WTC11 (cell line): ENCODE results near the gene TBL1XR1. TPM values are rescaled to one million over a fixed set of nuclear protein-coding genes. Genes with fewer than 3 reads are reported as not detected.

Experiments used
- ATAC-seq: fragments of 200-7000 bp; cut with Tn5 transposase; 2 replicates; pipeline ENCODE4 v1.10.0; 2021; ENCODE audit warnings: mild to moderate bottlenecking, moderate library complexity
- CTCF ChIA-PET: fragments of 300-600 bp; sonication (Branson Sonifier 250); formaldehyde crosslinking; loops from one replicate; lab custom pipeline; 2021; ENCODE audit warnings: antibody characterized with exemption; lab: Charles Lee
- POLR2A ChIA-PET: fragments of 350-600 bp; sonication (Branson Sonifier 250); formaldehyde crosslinking; loops from one replicate; lab custom pipeline; 2021; ENCODE audit warnings: antibody characterized with exemption; lab: Charles Lee
- DNase-seq: peaks from one replicate; pipeline ENCODE4 v3.0.0; 2021; ENCODE audit warnings: low spot score
- H3K27ac Mint-ChIP-seq: 2 replicates; pipeline ENCODE4 v1.8.0; 2021; ENCODE audit warnings: mixed read lengths
- H3K27me3 Mint-ChIP-seq: 2 replicates; pipeline ENCODE4 v1.8.0; 2021; ENCODE audit warnings: low read depth, mild to moderate bottlenecking, moderate library complexity, mixed read lengths
- H3K36me3 Mint-ChIP-seq: 2 replicates; pipeline ENCODE4 v1.8.0; 2021; ENCODE audit warnings: mixed read lengths
- H3K4me1 Mint-ChIP-seq: 2 replicates; pipeline ENCODE4 v1.8.0; 2022; ENCODE audit warnings: mixed read lengths
- H3K4me3 Mint-ChIP-seq: 2 replicates; pipeline ENCODE4 v1.8.0; 2021; ENCODE audit warnings: mild to moderate bottlenecking, moderate library complexity, mixed read lengths
- H3K9me3 Mint-ChIP-seq: 2 replicates; pipeline ENCODE4 v1.8.0; 2021; ENCODE audit warnings: mixed read lengths
- EMX1 ChIP-seq: fragments of 250-450 bp; sonication (Bioruptor Pico); IDR thresholded peaks from 2 replicates; pipeline ENCODE4 v1.8.0; 2021; ENCODE audit warnings: mild to moderate bottlenecking
- NFATC4 ChIP-seq: fragments of 250-450 bp; sonication (Bioruptor Pico); IDR thresholded peaks from 2 replicates; pipeline ENCODE4 v1.9.0; 2021; ENCODE audit warnings: mild to moderate bottlenecking
- NR2C2 ChIP-seq: sonication (generic); formaldehyde crosslinking; IDR thresholded peaks from 2 replicates; pipeline ENCODE4 v1.8.0; 2022; ENCODE audit warnings: mild to moderate bottlenecking, missing genetic modification reagents
- NR3C1 ChIP-seq: sonication (generic); formaldehyde crosslinking; conservative IDR thresholded peaks from 2 replicates; pipeline ENCODE4 v1.8.1; 2023; ENCODE audit warnings: low read depth, mild to moderate bottlenecking, missing genetic modification reagents
- OVOL2 ChIP-seq: fragments of 250-450 bp; sonication (Bioruptor Pico); IDR thresholded peaks from 2 replicates; pipeline ENCODE4 v1.9.0; 2021; ENCODE audit warnings: mild to moderate bottlenecking, borderline replicate concordance
- RELA ChIP-seq: sonication (generic); formaldehyde crosslinking; IDR thresholded peaks from 2 replicates; pipeline ENCODE4 v1.8.1; 2022; ENCODE audit warnings: missing genetic modification reagents, mild to moderate bottlenecking, borderline replicate concordance
- SMAD3 ChIP-seq: sonication (generic); formaldehyde crosslinking; IDR thresholded peaks from 2 replicates; pipeline ENCODE4 v1.8.0; 2022; ENCODE audit warnings: missing genetic modification reagents, mild to moderate bottlenecking, borderline replicate concordance
- SMAD4 ChIP-seq: sonication (generic); formaldehyde crosslinking; IDR thresholded peaks from 2 replicates; pipeline ENCODE4 v1.8.0; 2022; ENCODE audit warnings: mild to moderate bottlenecking, missing genetic modification reagents
- TEAD1 ChIP-seq: sonication (generic); formaldehyde crosslinking; IDR thresholded peaks from 2 replicates; pipeline ENCODE4 v1.8.0; 2022; ENCODE audit warnings: mild to moderate bottlenecking, missing genetic modification reagents
- TEAD4 ChIP-seq: sonication (generic); formaldehyde crosslinking; IDR thresholded peaks from 2 replicates; pipeline ENCODE4 v1.8.0; 2022; ENCODE audit warnings: mild to moderate bottlenecking, missing genetic modification reagents
- ZNF138 ChIP-seq: sonication (generic); formaldehyde crosslinking; conservative IDR thresholded peaks from 2 replicates; pipeline ENCODE4 v1.8.1; 2022; ENCODE audit warnings: mild to moderate bottlenecking, moderate library complexity, missing genetic modification reagents
- ZNF232 ChIP-seq: sonication (generic); formaldehyde crosslinking; IDR thresholded peaks from 2 replicates; pipeline ENCODE4 v1.8.0; 2022; ENCODE audit warnings: mild to moderate bottlenecking, missing genetic modification reagents
- ZNF416 ChIP-seq: fragments of 250-450 bp; sonication (Bioruptor Pico); IDR thresholded peaks from 2 replicates; pipeline ENCODE4 v1.9.0; 2021; ENCODE audit warnings: mild to moderate bottlenecking, inconsistent platforms
- ZNF423 ChIP-seq: fragments of 250-450 bp; sonication (Bioruptor Pico); IDR thresholded peaks from 2 replicates; pipeline ENCODE4 v2.1.2; 2022; ENCODE audit warnings: mild to moderate bottlenecking, moderate library complexity
- total RNA-seq: library from RNA; stranded (reverse); gene quantifications from 3 replicates; pipeline ENCODE4 v1.2.3, GENCODE V29; 2021
- TF ChIP-seq, protein P1 (sequence below): sonication (generic); formaldehyde crosslinking; IDR thresholded peaks from 2 replicates; pipeline ENCODE4 v1.8.1; 2022; ENCODE audit warnings: low read depth, mild to moderate bottlenecking, moderate library complexity, missing genetic modification reagents, borderline replicate concordance
- TF ChIP-seq, protein P2 (sequence below): fragments of 250-450 bp; sonication (Bioruptor Pico); IDR thresholded peaks from 2 replicates; pipeline ENCODE4 v2.1.2; 2022; ENCODE audit warnings: mild to moderate bottlenecking, moderate library complexity
- TF ChIP-seq, protein P3 (sequence below): sonication (generic); formaldehyde crosslinking; IDR thresholded peaks from 2 replicates; pipeline ENCODE4 v1.8.0; 2022; ENCODE audit warnings: mild to moderate bottlenecking, missing genetic modification reagents
- TF ChIP-seq, protein P4 (sequence below): sonication (generic); formaldehyde crosslinking; IDR thresholded peaks from 2 replicates; pipeline ENCODE4 v1.8.0; 2022; ENCODE audit warnings: mild to moderate bottlenecking, missing genetic modification reagents
- TF ChIP-seq, protein P5 (sequence below): sonication (generic); formaldehyde crosslinking; conservative IDR thresholded peaks from 2 replicates; pipeline ENCODE4 v1.8.1; 2023; ENCODE audit warnings: mild to moderate bottlenecking, low read depth, missing genetic modification reagents, moderate library complexity
- TF ChIP-seq, protein P6 (sequence below): sonication (generic); formaldehyde crosslinking; IDR thresholded peaks from 2 replicates; pipeline ENCODE4 v1.8.0; 2023; ENCODE audit warnings: missing genetic modification reagents, mild to moderate bottlenecking, borderline replicate concordance
- TF ChIP-seq, protein P7 (sequence below): sonication (generic); formaldehyde crosslinking; IDR thresholded peaks from 2 replicates; pipeline ENCODE4 v1.8.1; 2023; ENCODE audit warnings: mild to moderate bottlenecking, missing genetic modification reagents, moderate library complexity
- TF ChIP-seq, protein P8 (sequence below): sonication (generic); formaldehyde crosslinking; IDR thresholded peaks from 2 replicates; pipeline ENCODE4 v1.8.1; 2023; ENCODE audit warnings: mild to moderate bottlenecking, moderate library complexity, missing genetic modification reagents

Gene TBL1XR1
- total RNA-seq, 1 experiment from 2014 or later = 148 TPM

DNA sequence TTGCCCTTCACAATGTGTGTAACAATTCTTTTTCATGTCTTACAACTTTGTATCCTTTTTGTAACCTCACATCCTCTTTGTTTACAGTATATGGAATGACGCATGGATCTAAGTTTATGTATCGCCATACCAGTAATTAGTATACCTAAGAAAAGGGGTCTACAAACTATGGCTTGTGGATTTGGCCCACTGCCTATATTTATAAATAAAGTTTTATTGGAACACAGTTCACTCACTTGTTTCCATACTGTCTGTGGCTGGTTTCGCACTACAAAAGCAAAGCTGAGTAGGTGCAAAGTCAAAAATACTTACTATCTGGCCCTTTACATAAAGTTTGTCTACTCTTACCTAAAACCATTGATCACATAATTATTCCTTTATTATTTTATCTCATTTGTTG, 226.5 kb downstream of the TBL1XR1 start (continued):
- TF ChIP-seq ZNF416 (CRISPR knock-in tag) (no peak), TEAD4 (CRISPR knock-in tag) (no peak)

DNA sequence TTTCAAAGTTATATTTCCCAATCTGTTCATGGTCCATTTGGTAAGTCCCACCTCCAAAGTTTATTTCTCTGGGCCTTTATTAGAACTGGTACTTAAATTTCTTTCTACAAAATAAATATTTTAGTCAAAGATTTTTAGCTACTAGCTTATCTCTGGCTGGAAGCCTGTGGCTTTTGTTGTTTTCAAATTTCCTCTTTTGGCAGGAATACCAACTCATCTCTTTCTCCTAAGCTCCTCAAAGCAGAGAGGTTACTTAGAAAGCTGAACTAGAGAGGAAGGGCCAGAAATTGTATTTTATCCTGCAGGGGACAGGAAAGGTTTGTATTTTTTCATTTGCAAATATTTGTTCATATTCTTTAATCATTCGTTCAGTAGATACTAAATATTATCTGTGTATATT, 227.8 kb downstream of the TBL1XR1 start:
- no peaks in the 10 kb centered on the region for H3K36me3 Mint-ChIP-seq
- ATAC-seq = no peak
- H3K27ac Mint-ChIP-seq = no peak overlapping the region
- no peaks in the 10 kb centered on the region for H3K4me1 Mint-ChIP-seq
- H3K4me3 Mint-ChIP-seq = no peak overlapping the region
- TF ChIP-seq, protein P1, sequence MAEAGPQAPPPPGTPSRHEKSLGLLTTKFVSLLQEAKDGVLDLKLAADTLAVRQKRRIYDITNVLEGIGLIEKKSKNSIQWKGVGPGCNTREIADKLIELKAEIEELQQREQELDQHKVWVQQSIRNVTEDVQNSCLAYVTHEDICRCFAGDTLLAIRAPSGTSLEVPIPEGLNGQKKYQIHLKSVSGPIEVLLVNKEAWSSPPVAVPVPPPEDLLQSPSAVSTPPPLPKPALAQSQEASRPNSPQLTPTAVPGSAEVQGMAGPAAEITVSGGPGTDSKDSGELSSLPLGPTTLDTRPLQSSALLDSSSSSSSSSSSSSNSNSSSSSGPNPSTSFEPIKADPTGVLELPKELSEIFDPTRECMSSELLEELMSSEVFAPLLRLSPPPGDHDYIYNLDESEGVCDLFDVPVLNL (CRISPR knock-in tag) = no peak
- TF ChIP-seq OVOL2 (CRISPR knock-in tag) (no peak), RELA (no peak), ZNF232 (no peak), SMAD3 (CRISPR knock-in tag) (no peak), NFATC4 (no peak), ZNF138 (CRISPR knock-in tag) (no peak), SMAD4 (no peak), EMX1 (no peak), NR3C1 (CRISPR knock-in tag) (no peak), TEAD1 (no peak), NR2C2 (CRISPR knock-in tag) (no peak), ZNF423 (CRISPR knock-in tag) (no peak)
- TF ChIP-seq, protein P2, sequence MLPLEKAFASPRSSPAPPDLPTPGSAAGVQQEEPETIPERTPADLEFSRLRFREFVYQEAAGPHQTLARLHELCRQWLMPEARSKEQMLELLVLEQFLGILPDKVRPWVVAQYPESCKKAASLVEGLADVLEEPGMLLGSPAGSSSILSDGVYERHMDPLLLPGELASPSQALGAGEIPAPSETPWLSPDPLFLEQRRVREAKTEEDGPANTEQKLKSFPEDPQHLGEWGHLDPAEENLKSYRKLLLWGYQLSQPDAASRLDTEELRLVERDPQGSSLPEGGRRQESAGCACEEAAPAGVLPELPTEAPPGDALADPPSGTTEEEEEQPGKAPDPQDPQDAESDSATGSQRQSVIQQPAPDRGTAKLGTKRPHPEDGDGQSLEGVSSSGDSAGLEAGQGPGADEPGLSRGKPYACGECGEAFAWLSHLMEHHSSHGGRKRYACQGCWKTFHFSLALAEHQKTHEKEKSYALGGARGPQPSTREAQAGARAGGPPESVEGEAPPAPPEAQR (CRISPR knock-in tag) = no peak
- TF ChIP-seq, protein P3, sequence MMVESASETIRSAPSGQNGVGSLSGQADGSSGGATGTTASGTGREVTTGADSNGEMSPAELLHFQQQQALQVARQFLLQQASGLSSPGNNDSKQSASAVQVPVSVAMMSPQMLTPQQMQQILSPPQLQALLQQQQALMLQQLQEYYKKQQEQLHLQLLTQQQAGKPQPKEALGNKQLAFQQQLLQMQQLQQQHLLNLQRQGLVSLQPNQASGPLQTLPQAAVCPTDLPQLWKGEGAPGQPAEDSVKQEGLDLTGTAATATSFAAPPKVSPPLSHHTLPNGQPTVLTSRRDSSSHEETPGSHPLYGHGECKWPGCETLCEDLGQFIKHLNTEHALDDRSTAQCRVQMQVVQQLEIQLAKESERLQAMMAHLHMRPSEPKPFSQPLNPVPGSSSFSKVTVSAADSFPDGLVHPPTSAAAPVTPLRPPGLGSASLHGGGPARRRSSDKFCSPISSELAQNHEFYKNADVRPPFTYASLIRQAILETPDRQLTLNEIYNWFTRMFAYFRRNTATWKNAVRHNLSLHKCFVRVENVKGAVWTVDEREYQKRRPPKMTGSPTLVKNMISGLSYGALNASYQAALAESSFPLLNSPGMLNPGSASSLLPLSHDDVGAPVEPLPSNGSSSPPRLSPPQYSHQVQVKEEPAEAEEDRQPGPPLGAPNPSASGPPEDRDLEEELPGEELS = no peak
- TF ChIP-seq, protein P4, sequence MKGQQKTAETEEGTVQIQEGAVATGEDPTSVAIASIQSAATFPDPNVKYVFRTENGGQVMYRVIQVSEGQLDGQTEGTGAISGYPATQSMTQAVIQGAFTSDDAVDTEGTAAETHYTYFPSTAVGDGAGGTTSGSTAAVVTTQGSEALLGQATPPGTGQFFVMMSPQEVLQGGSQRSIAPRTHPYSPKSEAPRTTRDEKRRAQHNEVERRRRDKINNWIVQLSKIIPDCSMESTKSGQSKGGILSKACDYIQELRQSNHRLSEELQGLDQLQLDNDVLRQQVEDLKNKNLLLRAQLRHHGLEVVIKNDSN (CRISPR knock-in tag) = no peak
- TF ChIP-seq, protein P5, sequence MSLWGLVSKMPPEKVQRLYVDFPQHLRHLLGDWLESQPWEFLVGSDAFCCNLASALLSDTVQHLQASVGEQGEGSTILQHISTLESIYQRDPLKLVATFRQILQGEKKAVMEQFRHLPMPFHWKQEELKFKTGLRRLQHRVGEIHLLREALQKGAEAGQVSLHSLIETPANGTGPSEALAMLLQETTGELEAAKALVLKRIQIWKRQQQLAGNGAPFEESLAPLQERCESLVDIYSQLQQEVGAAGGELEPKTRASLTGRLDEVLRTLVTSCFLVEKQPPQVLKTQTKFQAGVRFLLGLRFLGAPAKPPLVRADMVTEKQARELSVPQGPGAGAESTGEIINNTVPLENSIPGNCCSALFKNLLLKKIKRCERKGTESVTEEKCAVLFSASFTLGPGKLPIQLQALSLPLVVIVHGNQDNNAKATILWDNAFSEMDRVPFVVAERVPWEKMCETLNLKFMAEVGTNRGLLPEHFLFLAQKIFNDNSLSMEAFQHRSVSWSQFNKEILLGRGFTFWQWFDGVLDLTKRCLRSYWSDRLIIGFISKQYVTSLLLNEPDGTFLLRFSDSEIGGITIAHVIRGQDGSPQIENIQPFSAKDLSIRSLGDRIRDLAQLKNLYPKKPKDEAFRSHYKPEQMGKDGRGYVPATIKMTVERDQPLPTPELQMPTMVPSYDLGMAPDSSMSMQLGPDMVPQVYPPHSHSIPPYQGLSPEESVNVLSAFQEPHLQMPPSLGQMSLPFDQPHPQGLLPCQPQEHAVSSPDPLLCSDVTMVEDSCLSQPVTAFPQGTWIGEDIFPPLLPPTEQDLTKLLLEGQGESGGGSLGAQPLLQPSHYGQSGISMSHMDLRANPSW (CRISPR knock-in tag) = no peak
- TF ChIP-seq, protein P6, sequence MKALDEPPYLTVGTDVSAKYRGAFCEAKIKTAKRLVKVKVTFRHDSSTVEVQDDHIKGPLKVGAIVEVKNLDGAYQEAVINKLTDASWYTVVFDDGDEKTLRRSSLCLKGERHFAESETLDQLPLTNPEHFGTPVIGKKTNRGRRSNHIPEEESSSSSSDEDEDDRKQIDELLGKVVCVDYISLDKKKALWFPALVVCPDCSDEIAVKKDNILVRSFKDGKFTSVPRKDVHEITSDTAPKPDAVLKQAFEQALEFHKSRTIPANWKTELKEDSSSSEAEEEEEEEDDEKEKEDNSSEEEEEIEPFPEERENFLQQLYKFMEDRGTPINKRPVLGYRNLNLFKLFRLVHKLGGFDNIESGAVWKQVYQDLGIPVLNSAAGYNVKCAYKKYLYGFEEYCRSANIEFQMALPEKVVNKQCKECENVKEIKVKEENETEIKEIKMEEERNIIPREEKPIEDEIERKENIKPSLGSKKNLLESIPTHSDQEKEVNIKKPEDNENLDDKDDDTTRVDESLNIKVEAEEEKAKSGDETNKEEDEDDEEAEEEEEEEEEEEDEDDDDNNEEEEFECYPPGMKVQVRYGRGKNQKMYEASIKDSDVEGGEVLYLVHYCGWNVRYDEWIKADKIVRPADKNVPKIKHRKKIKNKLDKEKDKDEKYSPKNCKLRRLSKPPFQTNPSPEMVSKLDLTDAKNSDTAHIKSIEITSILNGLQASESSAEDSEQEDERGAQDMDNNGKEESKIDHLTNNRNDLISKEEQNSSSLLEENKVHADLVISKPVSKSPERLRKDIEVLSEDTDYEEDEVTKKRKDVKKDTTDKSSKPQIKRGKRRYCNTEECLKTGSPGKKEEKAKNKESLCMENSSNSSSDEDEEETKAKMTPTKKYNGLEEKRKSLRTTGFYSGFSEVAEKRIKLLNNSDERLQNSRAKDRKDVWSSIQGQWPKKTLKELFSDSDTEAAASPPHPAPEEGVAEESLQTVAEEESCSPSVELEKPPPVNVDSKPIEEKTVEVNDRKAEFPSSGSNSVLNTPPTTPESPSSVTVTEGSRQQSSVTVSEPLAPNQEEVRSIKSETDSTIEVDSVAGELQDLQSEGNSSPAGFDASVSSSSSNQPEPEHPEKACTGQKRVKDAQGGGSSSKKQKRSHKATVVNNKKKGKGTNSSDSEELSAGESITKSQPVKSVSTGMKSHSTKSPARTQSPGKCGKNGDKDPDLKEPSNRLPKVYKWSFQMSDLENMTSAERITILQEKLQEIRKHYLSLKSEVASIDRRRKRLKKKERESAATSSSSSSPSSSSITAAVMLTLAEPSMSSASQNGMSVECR (CRISPR knock-in tag) = no peak
- TF ChIP-seq, protein P7, sequence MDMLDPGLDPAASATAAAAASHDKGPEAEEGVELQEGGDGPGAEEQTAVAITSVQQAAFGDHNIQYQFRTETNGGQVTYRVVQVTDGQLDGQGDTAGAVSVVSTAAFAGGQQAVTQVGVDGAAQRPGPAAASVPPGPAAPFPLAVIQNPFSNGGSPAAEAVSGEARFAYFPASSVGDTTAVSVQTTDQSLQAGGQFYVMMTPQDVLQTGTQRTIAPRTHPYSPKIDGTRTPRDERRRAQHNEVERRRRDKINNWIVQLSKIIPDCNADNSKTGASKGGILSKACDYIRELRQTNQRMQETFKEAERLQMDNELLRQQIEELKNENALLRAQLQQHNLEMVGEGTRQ (CRISPR knock-in tag) = no peak
- TF ChIP-seq, protein P8, sequence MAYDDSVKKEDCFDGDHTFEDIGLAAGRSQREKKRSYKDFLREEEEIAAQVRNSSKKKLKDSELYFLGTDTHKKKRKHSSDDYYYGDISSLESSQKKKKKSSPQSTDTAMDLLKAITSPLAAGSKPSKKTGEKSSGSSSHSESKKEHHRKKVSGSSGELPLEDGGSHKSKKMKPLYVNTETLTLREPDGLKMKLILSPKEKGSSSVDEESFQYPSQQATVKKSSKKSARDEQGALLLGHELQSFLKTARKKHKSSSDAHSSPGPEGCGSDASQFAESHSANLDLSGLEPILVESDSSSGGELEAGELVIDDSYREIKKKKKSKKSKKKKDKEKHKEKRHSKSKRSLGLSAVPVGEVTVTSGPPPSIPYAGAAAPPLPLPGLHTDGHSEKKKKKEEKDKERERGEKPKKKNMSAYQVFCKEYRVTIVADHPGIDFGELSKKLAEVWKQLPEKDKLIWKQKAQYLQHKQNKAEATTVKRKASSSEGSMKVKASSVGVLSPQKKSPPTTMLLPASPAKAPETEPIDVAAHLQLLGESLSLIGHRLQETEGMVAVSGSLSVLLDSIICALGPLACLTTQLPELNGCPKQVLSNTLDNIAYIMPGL (CRISPR knock-in tag) = no peak
- ChIA-PET CTCF (no interaction called here), POLR2A (no interaction called here)
- no peaks in the 10 kb centered on the region for H3K27me3 Mint-ChIP-seq
- H3K9me3 Mint-ChIP-seq = no peaks in the 10 kb centered on the region
- DNase-seq = no peak
